Immature natural killer cell (primary cell): ENCODE data around the gene WDR70. TPM values are rescaled to one million over a fixed set of nuclear protein-coding genes. Genes with fewer than 3 reads are reported as not detected.
"Not testable (repeated sequence)": the region's sequence is repeated elsewhere in the genome, so short reads cannot be mapped to it uniquely, and the experiment has no call there.

Experiments used
- DNase-seq, 3 donors: peaks; one replicate each; pipeline ENCODE4 v3.0.0; 2022; ENCODE audit warnings: mixed read lengths in 1 of 3
- H3K27ac Mint-ChIP-seq, 6 donors: one replicate each; pipeline ENCODE4 v1.8.0; 2020; ENCODE audit warnings: mixed read lengths in 6 of 6, mild to moderate bottlenecking in 5 of 6, inconsistent platforms in 4 of 6, moderate library complexity in 3 of 6
- H3K27me3 Mint-ChIP-seq, 3 donors: one replicate each; pipeline ENCODE4 v1.8.0; 2020 to 2021; ENCODE audit warnings: low read depth in 3 of 3, mild to moderate bottlenecking in 3 of 3, mixed read lengths in 3 of 3, moderate library complexity in 3 of 3, inconsistent platforms in 1 of 3
- H3K36me3 Mint-ChIP-seq, 3 donors: one replicate each; pipeline ENCODE4 v1.8.0; 2020; ENCODE audit warnings: mixed read lengths in 3 of 3, inconsistent platforms in 2 of 3, mild to moderate bottlenecking in 2 of 3
- H3K4me1 Mint-ChIP-seq, 2 donors: one replicate each; pipeline ENCODE4 v1.8.0; 2020; ENCODE audit warnings: inconsistent platforms in 2 of 2, mild to moderate bottlenecking in 2 of 2, mixed read lengths in 2 of 2, moderate library complexity in 1 of 2
- H3K4me3 Mint-ChIP-seq, 5 donors: one replicate each; pipeline ENCODE4 v1.8.0; 2020; ENCODE audit warnings: mild to moderate bottlenecking in 5 of 5, mixed read lengths in 5 of 5, inconsistent platforms in 3 of 5, moderate library complexity in 3 of 5
- H3K9me3 Mint-ChIP-seq, 6 donors: one replicate each; pipeline ENCODE4 v1.8.0; 2020; ENCODE audit warnings: mild to moderate bottlenecking in 6 of 6, mixed read lengths in 6 of 6, inconsistent platforms in 4 of 6, moderate library complexity in 3 of 6
- polyA plus RNA-seq, 3 donors: library from polyadenylated mRNA; unstranded; fragments of 300-500 nt; fragmentation: Illumina TruSeq; gene quantifications; one replicate each; pipeline ENCODE4 v1.2.3, GENCODE V29; 2021

WDR70 gene
- polyA plus RNA-seq, 3 donors from 2014 or later: 18.4 to 20.0 (median 18.6) TPM

DNA sequence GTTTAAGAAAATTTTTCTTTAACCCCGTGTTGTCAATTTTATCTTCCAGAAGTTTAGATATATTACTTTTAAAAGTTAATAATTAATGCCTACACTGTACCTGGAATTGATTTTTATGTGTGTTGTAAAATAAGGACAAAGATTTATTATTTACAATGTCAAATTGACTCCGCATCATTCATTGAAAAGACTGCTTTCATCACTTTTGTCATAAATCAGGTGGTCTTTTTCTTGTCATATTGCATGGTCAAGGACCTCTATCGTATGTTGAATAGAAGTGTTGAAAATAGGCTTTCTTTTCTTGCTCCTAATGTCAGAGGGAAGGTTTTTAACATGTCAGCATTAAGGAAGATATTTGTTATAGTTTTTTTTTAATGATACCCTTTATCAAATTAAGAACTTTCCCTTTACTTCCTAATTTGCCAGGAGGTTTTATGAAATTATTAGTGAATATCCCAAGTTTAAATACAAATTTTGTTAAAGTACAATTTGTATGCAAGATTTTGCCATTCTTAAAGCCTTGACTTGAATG lies 92.6 kb downstream of the WDR70 start:
- Mint-ChIP-seq H3K27ac (no peak overlapping the region), H3K9me3 (peaks cover 0 to 11% (median 5%) of the 10 kb centered on the region in 6 donors), H3K4me3 (no peak overlapping the region), H3K4me1 (no peaks in the 10 kb centered on the region), H3K36me3 (peaks cover 11 to 34% (median 28%) of the 10 kb centered on the region in 3 donors), H3K27me3 (no peaks in the 10 kb centered on the region)
- DNase-seq: no peak

DNA sequence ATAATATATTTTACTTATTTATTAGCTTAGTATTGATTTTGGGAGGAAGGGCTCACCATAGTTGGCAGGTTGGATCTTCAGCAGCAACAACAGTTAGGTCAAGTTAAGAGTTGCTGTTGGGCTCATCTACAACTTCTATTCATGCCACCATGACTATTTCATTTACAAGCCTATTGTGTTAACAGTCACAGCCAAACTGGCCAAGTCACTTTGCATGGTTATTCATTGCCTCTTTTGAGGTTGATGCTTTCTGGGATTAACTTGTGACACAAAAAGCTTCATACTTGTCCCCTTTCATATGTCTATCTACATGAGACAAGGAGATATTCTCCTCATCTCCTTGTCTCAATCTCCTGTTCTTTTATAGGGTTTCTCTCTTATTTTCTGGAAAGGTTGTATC lies 98.3 kb downstream of the WDR70 start:
- H3K4me1 Mint-ChIP-seq: peaks cover 0 to 5% of the 10 kb centered on the region in 2 donors
- no peak overlapping the region for H3K27ac Mint-ChIP-seq
- H3K36me3 Mint-ChIP-seq: peaks cover 45 to 53% (median 47%) of the 10 kb centered on the region in 3 donors
- H3K27me3 Mint-ChIP-seq: no peaks in the 10 kb centered on the region
- H3K9me3 Mint-ChIP-seq: no peaks in the 10 kb centered on the region
- no peak overlapping the region for H3K4me3 Mint-ChIP-seq
- DNase-seq: no peak

DNA sequence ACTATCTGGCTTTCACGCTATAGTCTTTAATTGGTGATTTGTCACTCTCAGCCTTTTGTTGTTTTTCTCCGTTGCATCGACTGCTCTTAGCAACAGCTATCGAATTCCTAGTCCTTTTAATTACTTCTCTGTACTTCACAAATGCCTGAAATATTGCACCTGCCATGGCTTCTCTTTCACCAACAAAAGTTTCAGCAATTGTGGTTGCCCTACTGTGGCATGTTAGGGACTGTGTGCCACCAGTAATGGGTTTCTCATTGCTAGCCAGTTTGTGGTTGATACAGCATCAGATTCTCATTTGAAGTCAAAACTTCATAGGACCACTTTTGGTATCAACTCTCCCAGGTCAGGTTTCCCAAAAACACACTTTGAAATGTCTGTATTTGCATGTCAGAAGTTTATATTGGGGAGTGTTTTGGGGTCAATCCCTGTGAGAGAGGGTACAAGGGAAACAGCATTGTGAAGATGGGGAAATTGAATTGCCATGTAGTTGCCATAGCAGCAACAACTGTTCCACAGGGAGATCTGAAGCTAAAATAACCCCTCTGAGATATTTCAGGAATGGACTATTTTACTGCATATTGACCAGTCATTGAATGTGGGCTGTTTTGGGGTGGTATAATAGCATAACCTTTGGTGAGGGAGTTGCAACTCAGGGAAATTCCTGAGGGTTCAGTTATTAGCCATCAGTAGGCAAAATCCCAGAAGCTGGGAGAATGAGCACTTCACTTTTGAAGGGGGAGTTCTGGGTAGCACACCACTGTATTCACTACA lies 99.2 kb downstream of the WDR70 start:
- Mint-ChIP-seq H3K9me3 (no peaks in the 10 kb centered on the region), H3K36me3 (peaks cover 48 to 57% (median 50%) of the 10 kb centered on the region in 3 donors), H3K27me3 (no peaks in the 10 kb centered on the region), H3K4me1 (peaks cover 0 to 5% of the 10 kb centered on the region in 2 donors), H3K27ac (no peak overlapping the region), H3K4me3 (no peak overlapping the region)
- no peak for DNase-seq

DNA sequence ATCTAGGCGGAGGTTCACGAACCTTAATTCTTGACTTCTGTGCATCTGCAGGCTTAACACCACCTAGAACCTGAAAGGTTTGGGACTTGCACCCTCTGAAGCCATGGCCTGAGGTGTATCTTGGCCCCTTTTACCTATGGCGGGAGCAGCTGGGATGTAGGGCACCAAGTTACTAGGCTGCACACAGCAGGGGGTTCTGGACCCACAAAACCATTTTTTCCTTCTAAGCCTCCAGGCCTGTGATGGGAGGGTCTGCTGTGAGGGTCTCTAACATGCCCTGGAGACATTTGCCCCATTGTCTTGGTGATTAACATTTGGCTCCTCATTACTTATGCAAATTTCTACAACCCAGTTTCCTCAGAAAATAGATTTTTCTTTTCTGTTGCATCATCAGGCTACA lies 102.3 kb downstream of the WDR70 start:
- H3K27me3 Mint-ChIP-seq, H3K4me3 Mint-ChIP-seq, DNase-seq, H3K9me3 Mint-ChIP-seq, H3K4me1 Mint-ChIP-seq: not testable (repeated sequence)
- peak overlapping the region in 1 of 6 donors; percentile 24 for H3K27ac Mint-ChIP-seq
- H3K36me3 Mint-ChIP-seq: peaks cover 38 to 53% (median 47%) of the 10 kb centered on the region in 3 donors

GRCh38 chr5:37490120-37490810 lies 111.1 kb downstream of the WDR70 start:
- Mint-ChIP-seq H3K27ac (no peak overlapping the region), H3K9me3 (peaks cover 0 to 12% (median 5%) of the 10 kb centered on the region in 6 donors), H3K36me3 (peaks cover 19 to 31% (median 26%) of the 10 kb centered on the region in 3 donors), H3K27me3 (peaks cover 0 to 2% (median 0%) of the 10 kb centered on the region in 3 donors), H3K4me3 (no peak overlapping the region), H3K4me1 (peaks cover 3 to 12% of the 10 kb centered on the region in 2 donors)
- DNase-seq: no peak

DNA sequence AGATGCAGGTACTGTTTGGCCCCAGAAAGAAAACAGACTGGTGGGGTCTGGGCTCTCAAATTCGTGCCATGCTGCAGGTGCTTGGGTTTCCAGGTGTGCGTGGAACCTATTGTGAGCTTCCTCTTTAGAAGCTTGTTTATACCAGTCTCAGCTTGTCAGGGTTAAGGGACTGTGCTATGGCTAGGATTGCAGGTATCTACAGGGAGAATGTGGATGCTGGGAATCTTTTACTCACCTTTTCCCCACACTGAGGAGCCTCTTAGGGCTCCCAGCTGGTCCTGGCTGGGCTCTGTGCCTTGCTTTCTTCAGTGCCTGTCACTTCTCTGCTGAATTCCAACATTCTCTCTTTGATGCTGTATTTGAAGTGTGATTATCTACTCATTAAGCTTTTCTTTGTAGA lies 111.8 kb downstream of the WDR70 start:
- DNase-seq: no peak
- H3K36me3 Mint-ChIP-seq: peaks cover 19 to 33% (median 24%) of the 10 kb centered on the region in 3 donors
- H3K27me3 Mint-ChIP-seq: peaks cover 0 to 3% (median 0%) of the 10 kb centered on the region in 3 donors
- peak overlapping the region in 1 of 6 donors; percentile 62 for H3K27ac Mint-ChIP-seq
- peaks cover 3 to 14% of the 10 kb centered on the region in 2 donors for H3K4me1 Mint-ChIP-seq
- H3K9me3 Mint-ChIP-seq: peaks cover 0 to 12% (median 5%) of the 10 kb centered on the region in 6 donors
- no peak overlapping the region for H3K4me3 Mint-ChIP-seq

DNA sequence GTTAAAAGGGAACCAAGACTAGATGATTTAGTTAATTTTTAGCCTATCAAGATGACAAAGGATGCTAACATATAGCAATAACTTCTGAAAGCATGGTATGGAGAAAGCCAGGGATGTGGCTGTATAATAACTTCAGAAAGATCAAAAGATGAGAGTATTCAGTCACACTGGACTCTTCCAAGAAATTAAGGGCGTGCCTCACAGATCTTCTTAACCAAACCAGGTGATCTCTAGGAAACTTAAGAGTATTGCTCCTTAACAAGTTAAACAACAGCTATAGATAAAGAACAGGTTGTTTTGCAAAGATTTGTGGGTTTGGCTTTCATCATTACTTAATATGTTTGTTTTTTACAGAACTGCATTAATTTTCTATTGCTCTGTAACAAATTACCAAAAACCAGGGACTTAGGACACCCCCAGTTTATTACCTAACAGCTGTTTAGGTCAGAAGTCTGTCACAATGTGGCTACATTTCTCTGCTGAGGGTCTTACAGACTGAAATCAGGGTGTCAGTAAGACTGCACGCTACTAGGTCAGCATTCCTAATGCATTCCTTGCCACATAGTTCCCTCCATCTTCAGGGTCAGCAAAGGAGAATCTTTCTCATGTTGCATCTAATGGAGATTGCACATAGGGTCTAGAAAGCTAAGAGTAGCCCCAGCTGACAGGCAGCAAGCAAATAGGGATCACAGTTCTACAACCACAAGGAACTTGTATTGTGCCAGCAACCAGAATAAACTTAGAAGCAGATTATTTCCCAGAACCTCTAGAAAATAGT lies 113.8 kb downstream of the WDR70 start:
- DNase-seq: no peak
- peaks cover 0 to 10% (median 4%) of the 10 kb centered on the region in 6 donors for H3K9me3 Mint-ChIP-seq
- peak overlapping the region in 1 of 6 donors; percentile 10 for H3K27ac Mint-ChIP-seq
- no peak overlapping the region for H3K4me3 Mint-ChIP-seq
- peaks cover 3 to 14% of the 10 kb centered on the region in 2 donors for H3K4me1 Mint-ChIP-seq
- H3K36me3 Mint-ChIP-seq: peaks cover 14 to 25% (median 20%) of the 10 kb centered on the region in 3 donors
- H3K27me3 Mint-ChIP-seq: peaks cover 0 to 3% (median 0%) of the 10 kb centered on the region in 3 donors

- H3K27me3 Mint-ChIP-seq: peaks cover 0 to 3% (median 0%) of the 10 kb centered on the region in 3 donors
- H3K4me3 Mint-ChIP-seq: no peak overlapping the region
- H3K36me3 Mint-ChIP-seq: peaks cover 13 to 20% (median 14%) of the 10 kb centered on the region in 3 donors
- H3K4me1 Mint-ChIP-seq: peaks cover 1 to 6% of the 10 kb centered on the region in 2 donors
- H3K27ac Mint-ChIP-seq: no peak overlapping the region
- no peak for DNase-seq
- H3K9me3 Mint-ChIP-seq: no peaks in the 10 kb centered on the region
Observed at GRCh38 chr5:37494756-37495155, 115.6 kb downstream of the WDR70 start.

DNA sequence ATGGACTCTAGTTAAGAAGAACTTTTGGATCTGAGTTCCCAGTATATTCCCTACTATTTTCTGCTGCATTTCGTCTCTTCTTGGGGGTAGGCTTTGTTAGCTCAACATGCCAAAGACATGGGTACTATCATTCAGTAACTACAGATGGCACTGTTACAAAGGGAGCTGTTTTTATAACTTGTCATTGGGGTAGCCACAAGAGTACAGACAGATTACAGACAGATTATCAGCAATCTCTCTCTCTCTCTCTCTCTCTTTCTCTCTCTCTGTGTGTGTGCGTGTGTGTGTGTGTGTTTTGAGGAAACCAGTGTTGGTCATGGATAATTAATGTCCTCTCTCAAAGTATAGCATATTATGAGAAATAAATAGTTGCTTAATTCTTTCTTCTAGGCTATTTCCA lies 116.1 kb downstream of the WDR70 start:
- Mint-ChIP-seq H3K27ac (no peak overlapping the region), H3K9me3 (no peaks in the 10 kb centered on the region), H3K27me3 (peaks cover 0 to 3% (median 0%) of the 10 kb centered on the region in 3 donors), H3K36me3 (peaks cover 13 to 24% (median 17%) of the 10 kb centered on the region in 3 donors), H3K4me1 (peaks cover 1 to 6% of the 10 kb centered on the region in 2 donors), H3K4me3 (no peak overlapping the region)
- no peak for DNase-seq

- H3K27ac Mint-ChIP-seq: no peak overlapping the region
- peaks cover 1 to 6% of the 10 kb centered on the region in 2 donors for H3K4me1 Mint-ChIP-seq
- H3K36me3 Mint-ChIP-seq: peaks cover 13 to 27% (median 20%) of the 10 kb centered on the region in 3 donors
- DNase-seq: no peak
- no peaks in the 10 kb centered on the region for H3K9me3 Mint-ChIP-seq
- peaks cover 0 to 3% (median 0%) of the 10 kb centered on the region in 3 donors for H3K27me3 Mint-ChIP-seq
- H3K4me3 Mint-ChIP-seq: no peak overlapping the region
Observed at GRCh38 chr5:37495668-37496347, 116.7 kb downstream of the WDR70 start.

- Mint-ChIP-seq H3K4me3 (no peak overlapping the region), H3K36me3 (peaks cover 22 to 35% (median 24%) of the 10 kb centered on the region in 3 donors), H3K27me3 (peaks cover 0 to 3% (median 0%) of the 10 kb centered on the region in 3 donors), H3K9me3 (no peaks in the 10 kb centered on the region), H3K27ac (peak overlapping the region in 1 of 6 donors; percentile 32), H3K4me1 (peaks cover 1 to 6% of the 10 kb centered on the region in 2 donors)
- DNase-seq: no peak
Observed at GRCh38 chr5:37496902-37497445, 117.9 kb downstream of the WDR70 start.

DNA sequence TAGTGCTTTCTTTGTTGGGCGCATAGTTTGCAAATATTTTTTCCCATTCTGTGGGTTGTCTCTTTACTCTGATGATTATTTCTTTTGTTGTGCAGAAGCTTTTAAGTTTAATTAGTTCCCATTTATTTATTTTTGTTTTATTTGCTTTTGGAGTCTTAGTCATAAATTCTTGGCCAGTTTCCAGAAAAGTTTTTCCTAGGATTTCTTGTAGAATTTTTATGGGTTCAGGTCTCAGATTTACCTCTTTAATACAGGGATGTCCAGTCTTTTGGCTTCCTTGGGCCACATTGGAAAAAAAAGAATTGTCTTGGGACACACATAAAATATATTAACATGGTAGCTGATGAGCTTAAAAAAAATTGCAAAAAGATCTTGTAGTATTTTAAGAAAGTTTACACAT lies 122.0 kb downstream of the WDR70 start:
- H3K4me1 Mint-ChIP-seq: peaks cover 3 to 14% of the 10 kb centered on the region in 2 donors
- peaks cover 33 to 51% (median 37%) of the 10 kb centered on the region in 3 donors for H3K36me3 Mint-ChIP-seq
- no peak overlapping the region for H3K4me3 Mint-ChIP-seq
- H3K9me3 Mint-ChIP-seq: no peaks in the 10 kb centered on the region
- H3K27ac Mint-ChIP-seq: no peak overlapping the region
- H3K27me3 Mint-ChIP-seq: no peaks in the 10 kb centered on the region
- DNase-seq: no peak
